Activated T-cell treated with anti-CD3 and anti-CD28 coated beads, Interleukin-2, amount 50 U/mL, for 24 hours (primary cell): ENCODE results near the gene SPATC1L.
"Not testable (repeated sequence)": the region's sequence is repeated elsewhere in the genome, so short reads cannot be mapped to it uniquely, and the experiment has no call there.

ENCODE experiments used
- DNase-seq: peaks from one replicate; pipeline ENCODE4 v3.0.0-alpha.2; 2020
- H3K27ac Mint-ChIP-seq: 2 replicates; pipeline ENCODE4 v1.8.0; 2020; ENCODE audit warnings: mild to moderate bottlenecking, mixed read lengths
- H3K27me3 Mint-ChIP-seq: 2 replicates; pipeline ENCODE4 v1.8.0; 2020; ENCODE audit warnings: mixed read lengths
- H3K36me3 Mint-ChIP-seq: 2 replicates; pipeline ENCODE4 v1.8.0; 2020; ENCODE audit warnings: low read depth, mixed read lengths
- H3K4me1 Mint-ChIP-seq: 2 replicates; pipeline ENCODE4 v1.8.0; 2020; ENCODE audit warnings: low read depth, mixed read lengths
- H3K4me3 Mint-ChIP-seq: 2 replicates; pipeline ENCODE4 v1.8.0; 2020; ENCODE audit warnings: mild to moderate bottlenecking, moderate library complexity, mixed read lengths
- H3K9me3 Mint-ChIP-seq: 2 replicates; pipeline ENCODE4 v1.8.0; 2020; ENCODE audit warnings: mixed read lengths

Gene SPATC1L

DNA sequence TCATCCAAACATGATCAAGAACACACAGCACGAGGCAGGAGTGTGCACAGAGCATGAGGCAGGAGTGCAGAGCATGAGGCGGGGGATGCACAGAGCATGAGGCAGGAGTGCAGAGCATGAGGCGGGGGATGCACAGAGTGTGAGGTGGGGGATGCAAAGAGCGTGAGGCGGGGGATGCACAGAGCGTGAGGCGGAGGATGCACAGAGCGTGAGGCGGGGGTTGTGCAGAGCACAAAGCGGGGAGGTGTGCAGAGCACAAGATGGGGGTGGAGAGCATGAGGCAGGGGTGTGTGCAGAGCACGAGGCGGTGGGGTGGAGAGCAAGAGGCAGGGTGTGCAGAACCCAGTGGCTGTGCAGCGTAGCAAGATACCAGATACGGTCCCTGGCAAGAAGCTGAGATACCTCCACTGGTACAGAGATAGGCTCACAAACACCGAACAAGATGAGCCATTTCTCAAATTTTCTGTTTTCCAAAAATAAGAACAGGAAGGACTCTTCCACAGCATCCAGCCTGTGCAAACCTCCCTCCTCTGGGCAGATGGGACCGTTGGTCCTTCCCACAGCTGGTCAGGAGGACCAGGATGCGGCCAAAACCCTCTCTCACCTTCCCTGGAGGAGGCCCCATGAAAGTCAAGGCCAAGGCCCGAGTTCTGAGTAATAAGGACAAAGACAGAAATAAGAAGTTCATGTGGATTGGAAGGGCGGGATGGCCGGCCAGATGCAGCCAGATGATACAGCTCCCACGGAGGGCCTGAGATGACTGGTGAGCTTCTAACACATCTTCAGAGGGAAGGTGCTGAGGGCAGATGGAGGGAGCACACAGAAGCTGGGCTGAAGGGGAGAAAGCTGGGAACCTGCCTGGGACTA is 12.0 kb downstream of the SPATC1L start:
- no peak overlapping the region for H3K27ac Mint-ChIP-seq
- H3K9me3 Mint-ChIP-seq = peaks cover 20% of the 10 kb centered on the region
- peaks cover 6% of the 10 kb centered on the region for H3K4me1 Mint-ChIP-seq
- peaks cover 4% of the 10 kb centered on the region for H3K36me3 Mint-ChIP-seq
- DNase-seq = peak; percentile 13
- H3K27me3 Mint-ChIP-seq = no peaks in the 10 kb centered on the region
- no peak overlapping the region for H3K4me3 Mint-ChIP-seq

DNA sequence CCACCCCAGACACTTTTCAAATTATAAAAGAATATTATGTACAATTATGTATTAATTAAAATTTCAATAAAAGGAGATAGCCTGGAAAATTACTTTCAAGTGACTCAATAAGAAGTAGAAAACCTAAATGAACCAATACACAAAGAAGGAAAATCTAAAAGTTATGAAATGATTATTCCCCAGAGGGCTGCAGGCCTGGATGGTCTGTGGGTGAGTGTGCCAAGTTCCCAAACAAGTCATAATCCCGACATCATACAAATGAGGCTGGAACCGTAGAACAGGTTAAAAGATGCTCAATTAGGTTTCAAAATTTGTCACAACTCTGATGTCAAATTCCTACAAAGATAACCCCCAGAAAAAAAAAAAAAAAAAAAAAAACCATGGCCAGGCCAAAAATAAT is 12.7 kb downstream of the SPATC1L start:
- Mint-ChIP-seq H3K4me1 (peaks cover 6% of the 10 kb centered on the region), H3K36me3 (peaks cover 4% of the 10 kb centered on the region), H3K9me3 (peaks cover 20% of the 10 kb centered on the region), H3K4me3 (no peak overlapping the region), H3K27me3 (no peaks in the 10 kb centered on the region), H3K27ac (no peak overlapping the region)
- DNase-seq = no peak

DNA sequence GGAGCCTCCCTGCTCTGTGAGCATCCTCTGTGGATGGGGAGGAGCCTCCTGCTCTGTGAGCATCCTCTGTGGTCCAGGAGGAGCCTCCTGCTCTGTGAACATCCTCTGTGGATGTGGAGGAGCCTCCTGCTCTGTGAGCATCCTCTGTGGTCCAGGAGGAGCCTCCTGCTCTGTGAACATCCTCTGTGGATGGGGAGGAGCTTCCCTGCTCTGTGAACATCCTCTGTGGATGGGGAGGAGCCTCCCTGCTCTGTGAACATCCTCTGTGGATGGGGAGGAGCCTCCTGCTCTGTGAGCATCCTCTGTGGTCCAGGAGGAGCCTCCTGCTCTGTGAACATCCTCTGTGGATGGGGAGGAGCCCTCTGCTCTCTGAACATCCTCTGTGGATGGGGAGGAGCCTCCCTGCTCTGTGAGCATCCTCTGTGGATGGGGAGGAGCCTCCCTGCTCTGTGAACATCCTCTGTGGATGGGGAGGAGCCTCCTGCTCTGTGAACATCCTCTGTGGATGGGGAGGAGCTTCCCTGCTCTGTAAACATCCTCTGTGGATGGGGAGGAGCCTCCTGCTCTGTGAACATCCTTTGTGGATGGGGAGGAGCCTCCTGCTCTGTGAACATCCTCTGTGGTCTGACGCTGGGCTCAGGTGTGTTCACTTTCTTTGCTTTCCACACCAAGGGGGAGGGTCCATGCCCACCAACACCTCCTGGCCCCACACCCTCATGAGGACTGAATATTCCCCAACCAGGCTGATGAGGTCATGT is 13.6 kb downstream of the SPATC1L start:
- Mint-ChIP-seq H3K9me3 (peaks cover 13% of the 10 kb centered on the region), H3K27ac (peak overlapping the region; percentile 15)
- not testable (repeated sequence) for H3K27me3 Mint-ChIP-seq, H3K4me1 Mint-ChIP-seq, H3K36me3 Mint-ChIP-seq, H3K4me3 Mint-ChIP-seq
- DNase-seq = peak; percentile 22

DNA sequence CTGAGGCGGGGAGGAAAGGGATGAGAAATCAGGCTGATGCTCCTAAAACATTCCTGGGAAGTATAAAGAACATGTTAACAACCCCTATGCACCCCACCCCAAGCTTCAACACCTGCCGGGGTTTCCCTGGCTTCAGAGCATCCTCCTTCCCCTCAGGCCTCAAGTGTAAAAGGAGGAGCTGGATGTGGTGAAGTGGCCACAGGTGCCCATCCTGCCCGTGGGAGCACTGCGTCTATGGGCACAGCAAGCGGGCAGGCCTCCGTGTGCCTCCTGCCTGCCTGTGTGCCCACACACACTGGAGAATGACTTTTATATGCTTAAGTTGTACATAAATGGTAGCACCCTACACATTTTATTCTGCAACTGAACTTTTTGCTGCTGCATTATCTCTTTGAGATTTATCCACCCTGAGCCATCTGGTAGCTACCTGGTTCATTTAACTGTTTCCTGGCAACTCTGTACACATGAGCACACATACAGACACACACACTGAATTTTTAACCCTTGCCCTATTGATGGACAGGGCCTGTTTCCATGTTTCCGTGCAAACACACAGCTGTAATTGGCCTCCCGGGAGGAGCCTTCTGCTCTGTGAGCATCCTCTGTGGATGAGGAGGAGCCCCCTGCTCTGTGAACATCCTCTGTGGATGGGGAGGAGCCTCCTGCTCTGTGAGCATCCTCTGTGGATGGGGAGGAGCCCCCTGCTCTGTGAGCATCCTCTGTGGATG is 15.4 kb downstream of the SPATC1L start:
- Mint-ChIP-seq H3K4me1 (peaks cover 6% of the 10 kb centered on the region), H3K27me3 (no peaks in the 10 kb centered on the region), H3K4me3 (no peak overlapping the region), H3K9me3 (no peaks in the 10 kb centered on the region), H3K36me3 (no peaks in the 10 kb centered on the region), H3K27ac (no peak overlapping the region)
- peak; percentile 17 for DNase-seq

DNA sequence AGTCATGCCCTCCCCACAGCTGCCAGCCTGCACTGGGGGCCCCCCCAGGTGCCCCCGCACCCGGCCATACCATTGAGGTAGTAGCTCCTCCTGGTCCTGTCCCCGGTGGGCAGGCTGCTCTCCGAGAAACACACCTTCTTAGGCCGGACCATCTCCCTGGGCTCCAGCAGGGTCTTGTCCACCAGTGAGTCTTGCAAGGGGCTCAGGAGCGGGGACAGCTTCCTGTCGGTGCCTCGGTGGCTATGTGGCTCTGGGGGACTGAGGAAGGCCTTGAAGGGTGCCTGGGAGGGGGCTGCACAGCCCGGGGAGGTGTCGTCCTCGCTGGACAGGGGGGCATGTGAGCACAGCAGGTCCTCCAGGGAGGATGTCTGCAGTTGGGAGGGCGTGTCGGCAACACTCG is 16.0 kb downstream of the SPATC1L start:
- Mint-ChIP-seq H3K36me3 (no peaks in the 10 kb centered on the region), H3K27me3 (no peaks in the 10 kb centered on the region), H3K4me1 (peaks cover 6% of the 10 kb centered on the region), H3K4me3 (no peak overlapping the region), H3K9me3 (no peaks in the 10 kb centered on the region), H3K27ac (no peak overlapping the region)
- peak; percentile 7 for DNase-seq

DNA sequence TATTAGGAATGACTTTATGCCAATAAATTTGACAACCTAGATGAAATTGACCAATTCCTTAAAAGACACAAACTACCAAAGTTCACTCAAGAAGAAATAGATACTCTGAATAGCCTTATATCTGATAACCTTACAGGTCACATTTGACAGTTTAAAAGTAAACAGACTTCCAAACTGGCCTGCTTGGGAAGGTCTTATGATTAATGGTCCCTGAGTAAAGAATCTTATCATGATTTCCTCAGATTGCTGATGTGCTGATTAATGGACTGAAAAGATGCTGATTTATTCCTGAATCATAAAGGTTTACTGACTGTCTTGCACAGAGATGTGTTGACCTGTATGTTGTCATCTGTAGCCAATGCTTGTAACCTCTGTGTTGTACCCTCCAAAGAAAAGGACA is 19.2 kb downstream of the SPATC1L start:
- Mint-ChIP-seq H3K36me3 (no peaks in the 10 kb centered on the region), H3K4me3 (no peak overlapping the region), H3K27me3 (no peaks in the 10 kb centered on the region), H3K4me1 (no peaks in the 10 kb centered on the region), H3K27ac (no peak overlapping the region), H3K9me3 (no peaks in the 10 kb centered on the region)
- no peak for DNase-seq

DNA sequence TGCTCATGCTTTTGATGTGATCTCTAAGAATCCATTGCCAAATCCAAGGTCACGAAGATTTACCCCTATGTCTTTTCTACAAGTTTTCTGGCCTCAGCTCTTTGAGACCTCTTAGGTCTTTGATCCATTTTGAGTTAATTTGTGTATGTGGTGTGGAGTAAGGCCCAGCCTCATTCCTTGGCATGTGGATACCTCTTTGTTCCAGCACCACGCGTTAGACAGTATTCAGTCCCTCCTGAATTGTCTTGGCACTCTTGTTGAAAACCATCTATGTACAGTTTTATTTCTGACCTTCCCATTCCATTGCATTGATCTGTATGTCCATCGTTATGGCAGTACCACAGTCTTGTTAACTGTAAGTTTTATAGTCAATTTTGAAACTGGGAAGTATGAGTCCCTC is 20.9 kb downstream of the SPATC1L start:
- Mint-ChIP-seq H3K27ac (no peak overlapping the region), H3K4me1 (no peaks in the 10 kb centered on the region), H3K27me3 (no peaks in the 10 kb centered on the region), H3K9me3 (no peaks in the 10 kb centered on the region), H3K36me3 (no peaks in the 10 kb centered on the region), H3K4me3 (no peak overlapping the region)
- DNase-seq = no peak

DNA sequence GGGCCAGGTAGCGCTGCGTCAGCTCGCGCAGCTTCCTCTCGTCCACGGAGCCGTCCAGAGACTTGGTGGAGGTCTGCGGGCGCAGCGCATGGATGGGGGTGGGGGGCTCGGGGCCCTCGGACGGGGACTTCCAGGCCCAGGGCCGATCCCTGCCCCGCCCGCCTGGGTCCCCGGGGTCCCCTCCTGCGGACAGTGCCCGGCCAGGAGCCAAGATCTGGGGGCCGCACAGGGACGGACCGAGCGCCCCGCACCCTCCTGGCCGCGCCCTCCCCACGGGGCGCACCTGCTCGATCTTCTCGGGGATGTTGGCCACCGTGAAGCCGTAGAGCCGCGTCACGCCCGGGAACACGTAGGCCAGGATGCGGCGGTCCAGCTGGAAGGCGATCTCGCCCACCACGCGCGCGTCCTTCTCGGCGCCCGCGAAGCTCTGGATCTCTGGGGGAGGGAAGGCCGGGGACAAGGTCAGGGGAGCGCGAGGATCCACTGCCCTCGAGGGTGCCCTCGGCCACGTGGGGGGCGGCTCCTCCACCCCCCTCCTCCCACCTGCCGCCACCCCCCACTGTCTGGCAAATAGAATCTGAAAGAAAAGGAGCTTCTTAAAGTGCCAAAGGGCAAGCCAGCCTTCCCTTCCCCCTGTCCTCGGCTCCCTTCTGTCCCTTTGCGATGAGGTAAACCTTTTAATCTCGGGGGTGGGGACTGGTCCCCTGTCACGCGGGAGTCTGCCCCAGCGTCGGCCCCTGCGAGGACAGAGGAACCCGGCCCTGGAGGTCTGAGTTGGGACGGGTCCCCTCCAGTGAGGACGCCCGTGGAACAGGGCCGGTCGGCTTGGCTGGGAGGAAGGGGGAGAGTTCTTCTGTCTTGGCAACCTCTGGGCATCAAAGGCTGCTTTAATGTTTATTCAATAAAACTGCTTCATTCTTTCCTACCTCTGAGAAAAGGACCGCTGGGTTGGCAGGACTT is 22.3 kb downstream of the SPATC1L start:
- H3K4me1 Mint-ChIP-seq = no peaks in the 10 kb centered on the region
- DNase-seq = peak; percentile 26
- H3K9me3 Mint-ChIP-seq = no peaks in the 10 kb centered on the region
- H3K27ac Mint-ChIP-seq = no peak overlapping the region
- no peaks in the 10 kb centered on the region for H3K36me3 Mint-ChIP-seq
- no peak overlapping the region for H3K4me3 Mint-ChIP-seq
- H3K27me3 Mint-ChIP-seq = no peaks in the 10 kb centered on the region

DNA sequence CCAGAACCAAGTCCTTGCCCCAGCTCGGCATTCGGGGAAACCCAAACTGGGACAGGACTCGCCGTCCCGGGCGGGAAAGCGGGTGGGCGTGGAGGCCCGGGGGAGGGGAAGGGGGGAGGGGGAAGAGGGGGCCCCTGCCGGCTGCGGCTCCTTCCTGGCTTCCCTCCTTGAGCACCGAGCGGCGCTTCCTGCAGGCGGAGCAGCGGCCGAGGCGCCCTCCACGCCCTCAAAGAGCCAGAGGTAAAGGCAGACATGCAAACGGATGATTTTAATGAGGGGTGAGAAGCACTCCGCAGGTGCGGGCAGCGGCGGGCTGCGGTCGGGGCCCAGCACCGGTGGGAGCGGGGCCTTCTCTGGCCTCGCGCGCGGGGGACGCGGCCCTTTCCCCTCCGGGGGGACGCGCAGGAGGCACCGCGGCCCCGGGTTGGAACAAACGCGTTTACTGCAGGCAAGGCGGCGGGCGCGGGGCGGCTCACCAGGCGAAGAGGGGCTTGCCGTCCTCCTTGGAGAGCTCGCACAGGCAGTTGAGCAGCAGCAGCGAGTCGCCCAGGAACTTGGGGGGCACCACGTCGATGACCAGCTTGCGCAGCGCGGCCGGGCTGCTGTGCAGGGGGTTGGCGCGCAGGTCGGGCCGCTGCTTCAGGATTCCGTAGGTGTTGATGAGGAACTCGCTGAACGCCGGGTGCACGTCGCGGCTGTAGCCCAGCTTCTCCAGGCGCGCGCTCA is 23.2 kb downstream of the SPATC1L start:
- Mint-ChIP-seq H3K27me3 (no peaks in the 10 kb centered on the region), H3K4me1 (no peaks in the 10 kb centered on the region), H3K4me3 (no peak overlapping the region), H3K36me3 (no peaks in the 10 kb centered on the region), H3K9me3 (no peaks in the 10 kb centered on the region), H3K27ac (no peak overlapping the region)
- peak; percentile 34 for DNase-seq

DNA sequence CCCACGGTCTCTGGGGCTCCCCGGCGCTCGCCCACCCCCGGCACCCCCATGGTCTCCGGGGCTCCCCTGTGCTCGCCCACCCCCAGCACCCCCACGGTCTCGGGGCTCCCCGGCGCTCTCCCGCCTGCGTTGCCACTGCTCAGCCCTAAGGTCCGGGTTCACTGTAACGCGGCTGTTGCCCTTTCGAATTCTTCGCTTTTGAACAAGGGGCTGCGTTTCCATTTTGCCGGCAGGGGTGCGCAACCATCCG is 23.7 kb downstream of the SPATC1L start:
- Mint-ChIP-seq H3K36me3 (no peaks in the 10 kb centered on the region), H3K4me3 (no peak overlapping the region), H3K27me3 (no peaks in the 10 kb centered on the region), H3K9me3 (no peaks in the 10 kb centered on the region), H3K4me1 (no peaks in the 10 kb centered on the region), H3K27ac (no peak overlapping the region)
- peak; percentile 31 for DNase-seq

DNA sequence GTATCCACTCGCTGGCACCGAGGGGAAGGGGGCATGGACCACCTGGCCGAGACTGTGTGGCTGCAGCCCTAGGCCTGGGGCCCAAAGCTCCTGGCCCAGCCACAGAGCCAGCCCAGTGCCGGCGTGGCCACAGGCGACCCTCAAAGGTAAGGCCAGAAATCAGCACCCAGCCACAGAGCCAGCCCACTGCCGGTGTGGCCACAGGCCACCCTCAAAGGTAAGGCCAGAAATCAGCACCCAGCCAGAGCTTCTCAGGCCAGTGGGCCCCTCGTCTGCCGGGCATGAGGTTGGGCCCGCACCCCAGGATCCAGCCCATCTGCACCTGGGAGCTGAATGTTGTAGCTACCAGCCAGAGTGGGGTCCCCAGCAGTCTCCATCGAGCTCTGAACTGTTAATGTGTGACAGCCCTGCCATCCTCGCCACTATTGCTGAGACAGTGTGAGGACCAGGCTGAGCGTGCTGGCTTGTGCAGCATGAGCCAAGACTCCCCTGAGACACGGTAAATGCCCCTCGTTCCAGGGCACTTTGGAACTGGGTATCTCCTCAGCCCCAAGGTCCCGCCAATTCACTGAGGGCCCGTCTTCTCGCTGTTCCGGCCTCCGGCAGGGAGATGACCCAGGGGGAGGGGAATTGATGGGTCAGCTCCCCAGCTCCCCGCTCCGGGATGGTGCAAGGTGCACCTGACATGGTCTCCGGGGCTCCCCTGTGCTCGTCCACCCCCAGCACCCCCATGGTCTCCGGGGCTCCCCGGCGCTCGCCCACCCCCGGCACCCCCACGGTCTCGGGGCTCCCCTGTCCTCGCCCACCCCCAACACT is 24.2 kb downstream of the SPATC1L start:
- Mint-ChIP-seq H3K9me3 (no peaks in the 10 kb centered on the region), H3K4me3 (no peak overlapping the region), H3K4me1 (no peaks in the 10 kb centered on the region), H3K36me3 (no peaks in the 10 kb centered on the region), H3K27me3 (no peaks in the 10 kb centered on the region), H3K27ac (no peak overlapping the region)
- peak; percentile 26 for DNase-seq

DNA sequence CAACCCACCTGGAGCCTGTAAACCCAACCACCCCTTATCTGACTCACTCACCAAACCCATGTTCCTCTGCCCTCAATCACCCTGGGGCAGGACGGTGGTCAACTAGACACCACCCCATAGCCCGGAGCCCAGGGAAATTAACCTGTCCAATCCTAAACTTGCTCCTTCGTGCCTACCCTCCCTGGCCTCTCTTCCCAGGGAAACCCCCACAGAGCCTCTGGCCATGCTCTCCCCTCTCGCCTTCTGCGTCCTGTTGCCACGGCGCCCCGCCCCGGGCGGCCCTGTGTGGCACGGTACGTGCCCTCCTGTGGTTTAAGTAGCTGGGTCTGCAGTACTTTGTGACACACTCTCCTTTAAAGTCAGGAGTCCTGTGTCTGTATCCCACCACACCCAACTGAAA is 24.9 kb downstream of the SPATC1L start:
- Mint-ChIP-seq H3K9me3 (no peaks in the 10 kb centered on the region), H3K4me1 (no peaks in the 10 kb centered on the region), H3K4me3 (no peak overlapping the region), H3K36me3 (no peaks in the 10 kb centered on the region), H3K27ac (no peak overlapping the region), H3K27me3 (no peaks in the 10 kb centered on the region)
- DNase-seq = no peak

DNA sequence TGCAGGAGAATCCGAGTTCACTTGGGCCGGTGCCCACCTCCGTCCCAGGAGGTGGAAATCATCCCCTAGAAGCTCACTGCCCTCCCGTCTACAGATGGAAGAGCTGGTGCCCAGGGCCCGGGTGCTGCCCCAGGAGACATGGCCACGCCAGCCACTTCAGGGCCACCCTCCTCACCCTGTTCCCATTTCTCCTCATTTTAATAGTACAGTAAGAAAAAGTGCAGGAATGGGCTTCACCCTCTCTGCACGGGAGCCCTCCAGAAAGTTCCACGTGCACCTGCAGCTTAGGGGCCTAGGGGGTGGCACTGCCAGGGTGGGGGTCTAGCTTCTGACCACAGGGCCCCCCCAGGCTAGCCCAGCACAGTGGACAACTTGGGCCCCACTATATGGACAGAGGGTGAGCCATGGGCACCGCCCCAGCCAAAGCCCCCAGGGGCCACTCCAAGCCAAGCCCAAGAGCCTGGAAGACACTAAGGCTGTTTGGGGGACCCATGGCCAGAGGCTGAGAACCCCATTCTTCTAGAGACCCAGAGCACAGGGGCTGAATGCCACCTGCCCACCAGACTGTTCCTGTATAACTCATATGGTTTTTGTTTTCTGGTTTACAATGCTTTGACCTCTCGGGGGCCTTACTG is 25.5 kb downstream of the SPATC1L start:
- Mint-ChIP-seq H3K4me3 (no peak overlapping the region), H3K9me3 (no peaks in the 10 kb centered on the region), H3K27ac (no peak overlapping the region), H3K36me3 (no peaks in the 10 kb centered on the region), H3K4me1 (no peaks in the 10 kb centered on the region), H3K27me3 (no peaks in the 10 kb centered on the region)
- peak; percentile 16 for DNase-seq
